ENCODE results near the gene SLC4A3.

Gene SLC4A3

DNA sequence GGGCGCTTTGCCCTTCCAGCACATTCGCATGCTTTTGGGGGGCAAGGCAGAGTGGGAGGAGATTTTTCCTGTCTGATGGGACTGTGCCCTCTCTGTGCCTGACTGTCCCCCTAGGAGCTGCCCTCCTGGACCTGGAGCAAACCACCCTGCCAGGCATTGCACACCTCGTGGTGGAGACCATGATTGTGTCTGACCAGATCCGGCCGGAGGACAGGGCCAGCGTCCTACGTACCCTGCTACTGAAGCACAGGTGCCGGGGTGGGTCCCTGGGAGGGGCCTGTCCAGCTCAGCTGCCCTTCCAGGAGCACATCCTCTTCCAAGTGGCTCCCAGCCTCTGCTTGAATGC is 5.3 kb downstream of the SLC4A3 start:
- DNase-seq = no peak

DNA sequence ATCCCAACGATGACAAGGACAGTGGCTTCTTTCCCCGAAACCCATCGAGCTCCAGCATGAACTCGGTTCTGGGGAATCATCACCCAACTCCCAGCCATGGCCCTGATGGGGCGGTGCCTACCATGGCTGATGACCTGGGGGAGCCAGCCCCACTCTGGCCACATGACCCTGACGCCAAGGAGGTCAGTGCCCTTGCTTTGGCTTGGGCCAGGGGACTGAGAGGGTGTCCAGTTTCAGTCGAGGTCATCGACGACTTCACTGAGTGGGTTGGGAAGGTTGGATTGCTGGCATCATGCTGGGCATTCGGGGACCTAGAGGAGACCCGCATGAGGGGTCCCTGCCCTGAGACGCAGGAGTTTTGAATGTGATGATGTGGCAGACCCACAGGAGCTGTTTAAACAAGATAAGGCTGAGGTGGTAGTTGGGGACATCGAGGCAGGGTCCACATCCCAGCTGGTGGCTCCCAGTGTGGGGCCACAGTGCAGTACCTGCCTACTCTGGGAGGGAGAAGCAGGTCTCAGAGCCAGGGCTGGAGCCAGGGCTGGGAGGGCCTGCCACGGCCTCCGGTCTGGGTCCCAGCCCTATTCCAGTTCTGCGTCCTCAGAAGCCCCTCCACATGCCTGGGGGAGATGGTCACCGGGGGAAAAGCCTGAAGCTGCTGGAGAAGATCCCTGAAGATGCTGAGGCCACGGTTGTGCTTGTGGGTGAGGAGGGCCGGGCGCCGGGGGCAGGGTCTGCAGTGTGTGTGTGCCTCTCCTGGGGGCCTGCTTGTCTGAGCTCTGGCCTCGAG is 6.0 kb downstream of the SLC4A3 start:
- DNase-seq = no peak

DNA sequence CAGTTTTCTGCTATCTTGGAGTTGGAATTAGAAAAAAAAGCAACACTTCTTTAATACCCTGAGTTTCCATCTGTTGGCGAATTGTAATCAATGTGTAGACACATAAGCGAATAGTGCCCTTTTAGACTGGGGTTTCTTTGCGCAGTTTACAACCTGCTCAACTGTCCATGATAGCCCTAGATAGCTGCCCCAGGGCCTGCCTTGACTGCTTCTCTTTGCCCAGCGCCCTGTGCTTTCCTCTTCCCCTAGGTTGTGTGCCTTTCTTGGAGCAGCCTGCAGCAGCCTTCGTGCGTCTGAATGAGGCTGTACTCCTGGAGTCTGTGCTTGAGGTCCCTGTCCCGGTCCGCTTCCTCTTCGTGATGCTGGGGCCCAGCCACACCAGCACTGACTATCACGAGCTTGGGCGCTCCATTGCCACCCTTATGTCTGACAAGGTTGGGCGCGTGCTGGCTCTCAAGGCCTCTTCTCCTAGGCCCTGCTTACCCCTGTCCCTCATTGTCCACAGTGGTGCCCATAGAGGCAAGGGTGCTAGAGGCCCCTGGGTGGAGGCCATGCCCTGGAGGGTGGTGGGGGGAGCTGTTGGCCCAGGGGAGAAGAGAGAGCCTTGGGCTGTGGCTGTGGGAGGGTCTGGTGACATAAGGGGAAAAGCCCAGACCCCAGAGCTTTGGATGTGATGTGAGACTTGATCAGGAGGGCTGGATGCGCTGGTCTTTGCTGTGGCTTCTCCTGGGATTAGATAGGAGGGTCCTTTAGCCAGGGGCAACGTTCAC is 6.9 kb downstream of the SLC4A3 start:
- no peak for DNase-seq

DNA sequence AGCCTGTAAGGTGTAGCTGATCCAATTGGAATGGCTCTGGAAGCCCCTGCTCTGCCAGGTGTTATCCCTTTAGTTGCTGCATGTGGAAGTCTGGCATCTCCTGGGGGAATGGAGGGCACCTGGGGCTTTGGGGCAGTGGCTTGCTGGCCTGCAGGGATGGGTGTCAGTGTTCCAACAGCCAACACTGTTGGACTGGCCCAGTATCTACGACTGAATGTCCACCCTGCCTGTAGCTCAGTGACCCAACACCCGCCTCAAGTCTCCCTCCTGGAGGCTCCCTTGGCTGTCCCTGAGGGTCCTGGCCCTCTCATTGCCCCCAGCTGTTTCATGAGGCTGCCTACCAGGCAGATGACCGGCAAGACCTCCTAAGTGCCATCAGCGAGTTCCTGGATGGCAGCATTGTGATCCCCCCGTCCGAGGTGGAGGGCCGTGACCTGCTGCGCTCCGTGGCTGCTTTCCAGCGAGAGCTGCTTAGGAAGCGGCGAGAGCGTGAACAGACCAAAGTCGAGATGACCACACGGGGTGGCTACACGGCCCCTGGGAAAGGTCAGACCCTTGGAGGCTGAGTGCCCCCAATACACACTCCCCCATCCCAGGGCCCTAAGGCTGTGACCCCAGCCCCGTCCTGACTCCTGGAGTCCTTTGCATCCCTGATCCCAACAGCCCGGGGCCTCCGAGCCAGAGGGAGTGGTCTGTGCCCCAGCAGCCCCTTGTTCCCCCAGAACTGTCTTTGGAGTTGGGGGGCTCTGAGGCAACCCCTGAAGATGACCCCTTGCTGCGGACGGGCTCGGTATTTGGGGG is 7.7 kb downstream of the SLC4A3 start:
- no peak for DNase-seq

DNA sequence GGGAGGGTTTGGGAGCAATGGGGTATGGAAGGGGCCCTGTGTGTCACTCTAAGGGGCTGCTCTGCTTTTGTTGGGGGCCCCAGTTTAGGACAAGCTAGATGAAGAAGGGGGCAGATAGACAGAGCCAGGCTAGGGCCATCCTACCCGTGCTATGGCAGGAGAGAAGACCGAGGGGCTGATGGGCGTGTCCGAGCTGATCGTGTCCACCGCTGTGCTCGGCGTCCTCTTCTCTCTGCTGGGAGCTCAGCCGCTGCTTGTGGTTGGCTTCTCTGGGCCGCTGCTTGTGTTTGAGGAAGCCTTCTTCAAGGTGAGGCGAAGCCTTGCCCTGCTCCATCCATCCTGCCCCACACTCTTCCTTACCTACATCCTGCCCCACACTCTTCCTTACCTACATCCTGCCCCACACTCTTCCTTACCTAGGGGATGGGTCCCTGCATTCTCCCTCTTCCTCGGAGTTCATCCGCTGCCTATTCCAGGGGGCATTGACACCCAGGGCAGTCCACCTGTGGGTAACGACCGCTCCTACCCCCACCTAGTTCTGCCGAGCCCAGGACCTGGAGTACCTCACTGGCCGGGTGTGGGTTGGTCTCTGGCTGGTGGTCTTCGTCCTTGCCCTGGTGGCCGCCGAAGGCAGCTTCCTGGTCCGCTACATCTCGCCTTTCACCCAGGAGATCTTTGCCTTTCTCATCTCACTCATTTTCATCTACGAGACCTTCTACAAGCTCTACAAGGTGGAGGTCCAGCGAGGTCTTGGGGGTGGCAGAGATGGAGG is 8.9 kb downstream of the SLC4A3 start:
- no peak for DNase-seq

DNA sequence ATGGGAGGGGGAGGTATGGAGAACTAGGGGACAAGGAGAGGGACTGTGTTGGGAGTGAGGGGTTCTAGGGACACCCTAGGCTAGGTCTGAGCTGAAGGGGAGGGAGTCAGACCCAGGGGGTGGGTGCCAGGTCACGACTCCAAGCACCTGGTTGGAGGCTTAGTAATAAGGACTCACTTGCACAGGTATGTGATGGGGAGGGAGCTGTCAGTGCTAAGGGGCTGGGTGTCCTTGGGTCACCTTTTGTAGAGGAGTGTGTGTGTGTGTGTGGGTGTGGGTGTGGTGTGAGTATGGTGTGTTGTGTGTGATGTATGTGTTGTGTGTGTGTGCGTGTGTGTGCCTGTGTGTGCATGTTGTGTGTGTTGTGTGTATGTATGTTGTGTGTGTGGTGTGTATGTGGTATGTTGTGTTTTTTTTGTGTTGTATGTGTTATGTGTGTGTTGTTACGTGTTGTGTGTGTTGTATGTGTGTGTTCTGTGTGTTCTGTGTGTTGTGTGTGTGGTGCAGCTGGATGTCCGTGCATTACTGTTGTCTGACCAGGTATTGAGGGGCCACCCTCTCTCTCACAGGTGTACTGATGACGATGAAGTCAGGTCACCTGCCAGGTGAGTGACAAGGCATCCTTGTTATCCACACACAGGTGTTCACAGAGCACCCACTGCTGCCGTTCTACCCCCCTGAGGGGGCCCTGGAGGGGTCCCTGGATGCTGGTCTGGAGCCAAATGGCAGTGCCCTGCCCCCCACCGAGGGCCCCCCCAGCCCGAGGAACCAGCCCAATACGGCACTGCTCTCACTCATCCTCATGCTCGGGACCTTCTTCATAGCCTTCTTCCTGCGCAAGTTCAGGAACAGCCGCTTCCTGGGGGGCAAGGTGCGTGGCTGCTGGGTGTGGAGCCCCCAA is 9.8 kb downstream of the SLC4A3 start:
- no peak for DNase-seq

DNA sequence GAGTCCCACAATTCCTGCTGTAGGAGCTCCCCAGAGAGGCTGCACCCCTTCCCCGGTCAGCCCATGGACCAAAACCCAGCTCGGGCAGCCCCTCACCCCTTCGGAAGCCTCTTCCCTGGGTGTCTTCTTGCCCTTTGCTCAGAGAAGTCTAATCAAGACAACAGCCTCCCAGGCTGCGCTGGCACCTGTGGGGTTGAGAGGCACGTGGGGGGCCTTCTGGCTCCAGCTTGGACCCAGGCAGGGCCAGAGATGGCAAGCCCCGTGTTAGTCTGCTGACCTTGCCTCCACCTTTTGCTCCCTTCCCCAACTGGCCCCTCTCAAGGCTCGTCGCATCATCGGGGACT is 10.4 kb downstream of the SLC4A3 start:
- no peak for DNase-seq

DNA sequence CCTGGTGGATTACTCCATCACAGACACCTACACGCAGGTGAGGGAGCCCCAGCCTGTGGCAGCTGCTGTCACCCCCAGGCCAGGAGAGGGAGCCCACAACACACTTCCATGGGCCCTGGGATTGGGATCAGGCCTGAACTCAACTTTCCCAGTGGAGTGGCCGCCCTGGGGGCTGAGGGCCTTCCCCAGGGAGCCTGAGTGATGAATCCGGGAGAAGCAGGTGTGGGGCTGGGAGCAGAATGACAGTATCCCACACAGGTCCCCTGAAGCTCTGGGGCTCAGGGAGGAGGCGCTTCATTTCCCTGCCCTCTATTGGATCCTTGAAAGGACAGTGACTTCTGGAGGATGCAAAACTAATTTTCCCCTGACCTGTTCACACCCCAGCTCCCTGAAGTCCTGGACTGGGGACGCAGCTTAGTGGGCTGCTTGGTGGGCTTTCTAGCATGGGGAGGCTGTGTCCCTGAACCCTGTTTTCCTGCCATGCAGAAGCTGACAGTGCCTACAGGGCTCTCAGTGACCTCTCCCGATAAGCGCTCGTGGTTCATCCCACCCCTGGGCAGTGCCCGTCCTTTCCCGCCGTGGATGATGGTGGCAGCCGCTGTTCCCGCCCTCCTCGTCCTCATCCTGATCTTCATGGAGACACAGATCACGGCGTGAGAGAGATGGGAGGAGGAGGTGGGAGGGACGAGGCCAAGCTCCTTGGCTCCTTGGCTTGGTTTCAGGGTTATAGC is 11.0 kb downstream of the SLC4A3 start:
- DNase-seq = no peak

DNA sequence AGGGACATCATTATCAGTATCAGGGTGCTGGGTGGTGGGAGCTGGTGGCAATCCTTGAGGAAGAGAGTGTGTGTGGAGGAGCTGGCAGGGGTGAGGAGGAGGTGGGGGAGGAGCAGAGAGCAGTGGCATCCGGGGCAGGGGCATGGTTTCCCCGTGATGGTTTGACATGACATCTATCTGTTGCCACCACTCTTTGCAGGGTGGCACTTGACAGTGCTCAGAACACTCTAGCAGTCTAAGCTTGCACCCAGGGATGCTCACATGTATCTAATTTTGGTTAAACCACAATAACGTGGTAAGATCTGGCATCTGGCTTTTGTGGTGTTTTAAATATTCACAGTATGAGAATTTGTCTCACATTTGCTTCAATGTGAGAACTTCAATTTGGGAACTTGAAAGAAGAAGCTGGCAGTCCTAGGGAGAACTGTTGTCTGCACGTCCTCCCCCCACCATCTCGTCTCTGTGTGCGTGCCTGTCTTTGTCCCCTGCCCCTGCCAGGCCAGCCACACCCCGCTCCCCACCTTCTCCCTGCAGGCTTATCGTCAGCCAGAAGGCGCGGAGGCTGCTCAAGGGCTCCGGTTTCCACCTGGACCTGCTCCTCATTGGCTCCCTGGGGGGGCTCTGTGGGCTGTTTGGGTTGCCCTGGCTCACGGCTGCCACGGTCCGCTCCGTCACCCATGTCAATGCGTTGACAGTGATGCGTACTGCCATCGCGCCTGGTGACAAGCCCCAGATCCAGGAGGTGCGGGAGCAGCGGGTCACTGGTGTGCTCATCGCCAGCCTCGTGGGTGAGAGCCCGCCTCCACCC is 11.7 kb downstream of the SLC4A3 start:
- no peak for DNase-seq

DNA sequence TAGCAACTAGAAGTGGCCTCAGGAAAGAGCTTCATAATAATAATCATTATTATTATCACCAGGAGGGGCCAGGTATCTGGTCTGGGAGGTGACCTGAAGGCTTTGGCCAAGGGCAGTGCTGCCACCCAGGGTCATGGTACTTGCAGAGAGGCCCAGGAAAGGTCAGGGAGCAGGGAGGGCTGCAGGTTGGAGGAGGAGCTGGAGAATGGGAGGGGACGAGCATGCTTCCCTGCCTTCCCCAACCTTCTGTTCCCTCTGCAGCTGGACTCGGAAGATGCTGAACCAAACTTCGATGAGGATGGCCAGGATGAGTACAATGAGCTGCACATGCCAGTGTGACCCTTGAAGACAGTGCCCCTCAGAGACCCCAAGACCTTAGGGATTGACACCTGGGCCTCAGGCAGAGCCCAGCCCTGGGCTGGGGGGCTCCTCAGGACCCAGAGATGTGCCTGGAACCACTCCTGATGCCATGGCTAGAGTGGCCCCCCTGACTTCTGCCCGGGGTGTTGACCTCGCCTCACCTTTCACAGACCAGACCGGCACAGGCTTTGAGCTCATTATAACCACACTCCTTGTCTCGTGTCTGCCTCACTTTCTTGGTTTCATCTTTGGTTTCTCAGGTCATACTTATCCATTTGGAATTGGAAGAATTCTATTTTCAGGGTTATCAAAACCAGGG is 14.1 kb downstream of the SLC4A3 start:
- DNase-seq = no peak

DNA sequence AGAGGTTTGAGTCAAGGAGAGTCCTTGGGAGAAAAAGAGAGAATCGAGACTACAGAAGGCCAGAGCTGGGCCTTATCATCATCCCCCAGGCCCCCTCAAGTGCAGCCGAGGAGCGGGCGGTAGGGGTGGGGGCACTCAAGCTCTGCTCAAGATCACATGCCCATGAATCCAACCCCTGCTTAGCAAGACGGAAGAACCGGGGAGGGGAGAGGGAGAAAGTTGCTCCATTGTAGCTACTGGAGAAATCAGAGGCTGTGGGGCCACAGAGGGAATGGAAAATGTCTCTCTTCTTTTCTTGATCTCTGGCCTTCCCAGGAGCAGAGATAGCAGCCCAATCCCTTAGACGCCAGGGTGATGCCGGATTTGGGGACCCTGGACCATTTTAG is 14.6 kb downstream of the SLC4A3 start:
- DNase-seq = no peak

DNA sequence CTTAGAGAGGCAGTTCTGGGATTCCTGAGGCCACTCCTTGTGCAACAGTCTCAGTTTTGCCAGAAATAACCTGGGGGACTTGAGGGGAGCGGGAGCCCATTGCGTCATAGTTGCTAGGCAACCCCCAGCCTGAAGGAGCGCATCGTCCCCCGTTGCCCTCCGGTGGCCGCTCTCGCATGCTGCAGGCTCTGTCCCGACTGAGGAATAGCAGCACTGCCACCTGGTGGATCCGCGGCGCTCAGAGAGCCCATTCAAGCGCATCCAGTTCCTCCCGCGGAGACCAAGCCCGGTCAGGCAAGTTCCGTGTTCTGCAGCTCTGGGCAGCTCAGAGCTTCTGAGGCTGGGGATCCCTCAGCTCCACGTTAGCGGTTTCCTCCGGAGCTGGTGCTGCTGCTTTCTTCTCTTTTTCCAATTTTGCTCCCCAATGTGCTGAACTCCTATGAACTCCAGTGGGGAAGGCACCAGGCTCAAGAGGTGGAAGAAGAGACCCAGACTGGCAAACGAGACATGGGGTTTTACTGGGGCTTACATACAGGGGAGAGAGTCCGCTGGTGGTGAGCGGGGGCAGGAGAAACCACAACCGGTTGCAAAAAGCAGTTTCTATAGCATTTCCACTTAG is 15.1 kb downstream of the SLC4A3 start:
- peak; percentile 71 to 88 for DNase-seq

DNA sequence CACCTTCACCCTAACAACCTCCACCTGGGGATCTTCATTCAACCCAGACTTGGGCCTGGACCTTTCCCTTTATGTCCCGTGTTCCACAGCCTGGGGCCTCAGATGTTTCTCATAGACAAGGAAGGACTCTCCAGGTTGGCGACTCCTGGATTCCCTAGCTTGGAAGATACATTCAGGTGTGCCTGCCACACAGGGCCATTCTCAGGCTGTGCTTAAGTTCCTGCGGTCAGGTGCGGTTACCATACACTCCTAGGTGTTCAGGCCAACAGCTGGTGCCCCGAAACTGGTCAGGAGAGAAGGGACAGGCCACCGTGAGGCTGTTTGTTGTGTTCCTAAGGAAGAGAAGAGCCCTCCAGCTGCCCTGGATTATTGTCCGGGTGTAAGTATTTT is 15.6 kb downstream of the SLC4A3 start:
- no peak for DNase-seq

DNA sequence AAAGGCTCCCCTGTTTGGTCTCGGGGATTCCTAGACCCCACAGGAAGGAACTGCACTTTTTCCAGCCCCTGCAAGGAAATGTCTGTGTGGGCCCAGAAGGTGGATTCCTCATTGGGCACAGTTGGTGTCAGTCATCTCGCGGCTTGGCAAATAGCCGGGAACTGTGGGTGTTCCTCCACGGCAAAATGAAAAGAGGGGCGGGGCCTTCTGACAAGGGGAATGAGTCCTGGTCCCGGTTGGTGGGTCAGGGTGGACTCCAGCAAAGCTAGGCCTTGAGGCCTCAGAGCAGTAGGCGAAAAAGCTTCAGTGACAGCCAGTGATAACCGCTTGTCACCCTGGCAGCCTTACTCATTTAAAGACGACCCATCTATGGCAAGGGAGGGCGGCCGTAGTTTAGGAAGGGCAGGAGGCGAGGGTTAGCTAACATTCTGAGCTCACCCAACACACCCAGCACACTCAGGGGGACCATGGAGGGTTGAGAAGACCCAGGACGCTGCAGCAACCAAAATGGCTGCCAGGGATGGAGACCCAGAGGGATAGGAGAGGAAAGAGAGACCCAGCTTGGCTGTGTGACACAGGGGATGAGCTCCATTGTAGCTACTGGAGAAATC is 16.5 kb downstream of the SLC4A3 start:
- no peak for DNase-seq

DNA sequence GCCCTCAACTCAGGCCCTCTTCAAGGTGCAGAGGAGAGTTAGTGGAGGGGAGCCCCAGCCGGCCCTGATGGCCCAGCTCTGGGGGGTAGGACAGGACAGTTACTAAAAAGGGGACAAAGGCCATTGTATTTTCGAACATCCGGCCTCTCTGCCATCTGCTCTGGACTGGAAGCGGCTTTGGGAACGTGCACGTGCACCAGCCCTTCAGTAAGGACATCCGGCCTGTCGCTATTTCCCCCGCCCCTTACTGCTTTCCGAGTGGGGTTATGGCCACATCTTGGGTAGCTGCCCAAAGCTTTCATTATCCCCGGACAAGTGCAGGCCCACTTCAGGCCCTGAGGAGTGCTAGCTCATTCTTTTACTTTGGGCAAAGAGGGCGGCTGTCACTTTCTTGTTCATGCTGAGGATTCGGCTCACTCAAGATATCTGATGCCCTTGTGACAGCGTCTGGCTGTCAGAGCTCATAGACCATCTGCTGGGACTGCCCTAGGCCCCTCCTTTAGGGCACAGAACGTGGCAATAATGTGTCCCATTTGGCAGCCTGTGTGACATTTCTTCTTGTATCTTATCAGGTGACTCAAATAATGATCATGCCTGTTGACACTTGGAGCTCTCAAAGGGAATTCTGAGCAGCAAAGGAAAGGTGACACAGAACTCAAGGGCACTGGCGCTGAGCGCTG is 17.5 kb downstream of the SLC4A3 start:
- DNase-seq = no peak

DNA sequence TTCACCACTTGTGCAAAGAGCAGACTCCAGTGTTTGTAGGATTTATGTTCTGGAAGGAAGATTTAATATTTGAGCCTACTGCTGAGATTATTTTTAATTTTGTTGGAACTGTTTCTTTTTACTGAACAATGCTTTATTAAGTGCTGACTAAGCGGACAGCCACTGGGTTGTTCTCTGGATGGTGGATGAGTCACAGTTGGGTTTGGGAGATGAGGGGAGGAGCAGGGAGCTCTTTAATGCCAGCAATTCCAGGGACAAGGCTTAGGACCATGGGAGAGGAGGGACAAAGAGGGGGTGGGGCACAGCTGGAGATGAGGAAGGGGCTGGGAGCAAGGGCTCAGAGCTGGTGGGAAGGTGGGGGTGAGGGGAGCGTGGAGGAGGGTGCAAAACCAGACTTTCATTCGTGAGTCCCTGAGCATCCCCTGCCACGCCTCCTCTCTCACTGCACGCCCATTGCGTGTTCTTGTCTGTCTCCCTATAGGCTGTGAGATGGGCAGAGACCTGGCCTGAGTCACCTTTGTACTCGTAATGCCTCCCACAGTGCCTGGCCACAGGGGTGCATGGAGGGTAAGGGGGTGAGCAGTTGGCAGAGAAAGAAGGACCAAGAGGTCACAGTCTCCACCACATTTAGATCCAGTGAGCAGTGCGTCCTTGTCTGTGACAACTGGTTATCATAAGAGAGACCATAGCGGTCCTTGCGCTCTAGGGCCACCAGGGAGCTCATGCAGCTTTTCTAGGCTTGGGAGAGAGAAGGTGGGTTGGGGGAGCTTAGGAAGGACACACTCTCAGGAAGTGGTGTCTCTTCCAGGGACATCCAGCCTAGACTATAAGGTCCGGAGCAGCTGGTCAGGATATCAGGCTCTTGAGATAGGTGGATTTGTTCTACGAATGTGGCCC is 18.4 kb downstream of the SLC4A3 start:
- DNase-seq = no peak

DNA sequence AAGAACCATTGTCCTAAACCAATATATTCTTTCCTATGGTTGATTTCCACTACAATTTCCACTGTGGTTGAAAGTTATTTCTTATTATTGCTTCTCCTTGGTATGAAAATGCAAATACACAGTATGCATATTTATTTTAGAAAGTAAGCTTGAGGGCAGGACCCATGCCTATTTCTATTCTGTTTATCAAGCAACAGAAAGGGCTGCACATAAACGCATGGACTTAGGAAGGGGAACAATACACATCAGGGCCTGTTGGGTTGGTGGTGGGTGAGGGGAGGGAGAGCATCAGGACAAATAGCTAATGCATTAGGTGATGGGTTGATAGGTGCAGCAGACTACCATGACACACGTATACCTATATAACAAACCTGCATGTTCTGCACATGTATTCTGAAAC is 20.7 kb downstream of the SLC4A3 start:
- DNase-seq = no peak
